HL-60 (cell line): ENCODE measurements around the gene ISYNA1.

Experiments
- DNase-seq, 2 experiments: peaks; one replicate each; pipeline ENCODE4 v3.0.0-alpha.2; 2010 to 2020; ENCODE audit warnings: low read depth in 1 of 2, low spot score in 1 of 2
- H3K27ac ChIP-seq: fragments of 250-450 bp; sonication (Bioruptor Pico); replicated peaks from 2 replicates; pipeline ENCODE4 v1.5.1; 2020; ENCODE audit warnings: mild to moderate bottlenecking, moderate library complexity
- H3K27me3 ChIP-seq: fragments of 250-450 bp; sonication (Bioruptor Pico); 2 replicates; pipeline ENCODE4 v1.5.1; 2021; ENCODE audit warnings: mild to moderate bottlenecking, moderate library complexity; ENCODE audit not compliant: insufficient read depth, poor library complexity, severe bottlenecking
- H3K4me3 ChIP-seq: replicated peaks from 2 replicates; pipeline ENCODE4 v1.5.1; 2011; ENCODE audit warnings: mild to moderate bottlenecking, control low read depth, low read length; ENCODE audit not compliant: insufficient read depth
- GABPA ChIP-seq: IDR thresholded peaks from 2 replicates; pipeline ENCODE4 v1.6.1; 2012; ENCODE audit warnings: low read depth
- POLR2AphosphoS5 ChIP-seq: IDR thresholded peaks from 2 replicates; pipeline ENCODE4 v1.6.1; 2012; ENCODE audit warnings: low read depth
- REST ChIP-seq: IDR thresholded peaks from 2 replicates; pipeline ENCODE4 v1.6.1; 2012; ENCODE audit warnings: low read depth; ENCODE audit not compliant: insufficient replicate concordance
- SPI1 ChIP-seq: IDR thresholded peaks from 2 replicates; pipeline ENCODE4 v1.6.1; 2012; ENCODE audit warnings: low read depth, mild to moderate bottlenecking, borderline replicate concordance
- TF ChIP-seq, protein P1 (sequence below): IDR thresholded peaks from one replicate; pipeline ENCODE4 v1.5.1; 2011; ENCODE audit warnings: low read length, control low read depth, inconsistent platforms; ENCODE audit not compliant: insufficient read depth

Gene ISYNA1

DNA sequence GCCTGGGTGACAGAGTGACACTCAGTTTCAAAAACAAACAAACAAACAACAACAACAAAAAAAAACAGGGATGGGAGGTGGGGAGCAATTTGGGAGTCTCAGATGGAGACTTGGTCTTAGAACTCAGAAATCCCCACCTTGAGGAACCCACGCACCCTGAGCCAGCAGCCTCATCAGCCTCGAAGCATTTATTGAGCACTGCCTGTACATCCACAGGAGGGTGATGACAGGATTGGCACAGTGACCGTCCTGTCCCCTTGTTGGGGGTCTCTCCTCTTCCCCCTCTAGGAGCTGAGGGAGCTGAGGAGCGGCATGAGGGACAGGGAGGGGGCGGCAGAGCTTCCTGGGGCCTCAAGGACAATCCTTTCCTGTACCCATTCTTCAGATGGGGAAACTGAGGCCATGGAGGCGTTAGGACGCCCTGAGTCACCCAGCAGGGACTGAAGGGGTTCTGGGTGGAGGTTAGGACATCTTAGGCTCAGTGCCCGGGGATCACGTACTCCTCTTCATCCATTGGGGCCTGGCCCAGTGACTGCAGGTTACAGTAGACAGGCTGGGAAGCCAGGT is 46.3 kb downstream of the ISYNA1 start:
- H3K27ac ChIP-seq = no peak overlapping the region
- peaks cover 4% of the 10 kb centered on the region for H3K27me3 ChIP-seq
- H3K4me3 ChIP-seq = no peak overlapping the region
- DNase-seq = no peak
- TF ChIP-seq REST (no peak), SPI1 (no peak), POLR2AphosphoS5 (no peak), GABPA (no peak)
- TF ChIP-seq, protein P1, sequence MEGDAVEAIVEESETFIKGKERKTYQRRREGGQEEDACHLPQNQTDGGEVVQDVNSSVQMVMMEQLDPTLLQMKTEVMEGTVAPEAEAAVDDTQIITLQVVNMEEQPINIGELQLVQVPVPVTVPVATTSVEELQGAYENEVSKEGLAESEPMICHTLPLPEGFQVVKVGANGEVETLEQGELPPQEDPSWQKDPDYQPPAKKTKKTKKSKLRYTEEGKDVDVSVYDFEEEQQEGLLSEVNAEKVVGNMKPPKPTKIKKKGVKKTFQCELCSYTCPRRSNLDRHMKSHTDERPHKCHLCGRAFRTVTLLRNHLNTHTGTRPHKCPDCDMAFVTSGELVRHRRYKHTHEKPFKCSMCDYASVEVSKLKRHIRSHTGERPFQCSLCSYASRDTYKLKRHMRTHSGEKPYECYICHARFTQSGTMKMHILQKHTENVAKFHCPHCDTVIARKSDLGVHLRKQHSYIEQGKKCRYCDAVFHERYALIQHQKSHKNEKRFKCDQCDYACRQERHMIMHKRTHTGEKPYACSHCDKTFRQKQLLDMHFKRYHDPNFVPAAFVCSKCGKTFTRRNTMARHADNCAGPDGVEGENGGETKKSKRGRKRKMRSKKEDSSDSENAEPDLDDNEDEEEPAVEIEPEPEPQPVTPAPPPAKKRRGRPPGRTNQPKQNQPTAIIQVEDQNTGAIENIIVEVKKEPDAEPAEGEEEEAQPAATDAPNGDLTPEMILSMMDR = no peak

DNA sequence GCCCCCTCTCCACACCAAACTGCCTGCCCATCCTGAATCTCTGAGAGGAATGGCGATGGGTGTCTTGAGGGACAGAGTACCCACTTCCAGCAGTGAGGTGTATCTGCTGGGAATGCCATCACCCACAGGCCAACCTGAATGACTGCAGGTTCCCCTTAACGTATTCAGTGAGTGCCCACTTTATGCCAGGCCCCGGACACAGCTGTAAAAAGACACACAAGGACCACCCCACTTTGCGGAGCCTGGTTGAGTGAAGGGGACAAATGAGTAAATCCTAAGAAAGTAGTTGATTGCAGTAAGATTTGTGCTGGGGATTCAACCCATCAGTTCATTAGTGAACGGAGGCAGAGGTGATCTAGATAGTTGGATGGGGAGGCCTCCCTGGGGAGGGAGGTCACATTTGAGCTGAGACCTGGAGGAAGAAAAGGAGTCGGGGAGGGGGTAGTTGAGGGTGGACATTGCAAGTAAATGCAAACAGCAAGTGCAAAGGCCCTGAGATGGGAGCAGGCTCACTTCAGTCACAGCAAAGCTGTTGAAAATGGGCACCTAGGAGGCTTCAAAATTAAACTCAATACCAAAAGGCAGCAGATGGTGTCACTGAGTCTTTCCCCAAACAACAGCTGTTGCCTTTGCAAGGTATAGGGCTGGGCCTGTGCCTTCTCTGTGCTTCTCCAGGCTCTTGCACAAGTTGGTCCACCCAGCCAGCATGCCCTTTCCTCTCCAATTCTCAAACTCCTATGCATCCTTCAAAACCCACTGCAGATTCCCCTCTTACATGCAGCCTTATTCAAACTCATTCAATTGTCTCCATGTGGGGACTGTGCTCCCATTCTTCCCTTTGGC is 47.6 kb downstream of the ISYNA1 start:
- no peak for DNase-seq
- H3K4me3 ChIP-seq = no peak overlapping the region
- H3K27ac ChIP-seq = no peak overlapping the region
- TF ChIP-seq GABPA (no peak), POLR2AphosphoS5 (no peak), SPI1 (no peak), REST (no peak)
- TF ChIP-seq, protein P1 = no peak
- H3K27me3 ChIP-seq = peaks cover 5% of the 10 kb centered on the region

GRCh38 chr19:18389726-18390064 is 48.2 kb downstream of the ISYNA1 start:
- H3K27me3 ChIP-seq = peaks cover 7% of the 10 kb centered on the region
- DNase-seq = no peak
- TF ChIP-seq POLR2AphosphoS5 = no peak
- TF ChIP-seq GABPA = no peak
- no peak for TF ChIP-seq SPI1
- no peak for TF ChIP-seq REST
- TF ChIP-seq, protein P1 = no peak
- H3K27ac ChIP-seq = no peak overlapping the region
- no peak overlapping the region for H3K4me3 ChIP-seq
